Vagina (tissue), 2 donors: Measurements from ENCODE around the gene ARF3.

ENCODE experiments used
- POLR2A ChIP-seq, 2 donors: fragments of 450-650 bp; IDR thresholded peaks; one replicate each; pipeline ENCODE4 v1.6.1; 2017; ENCODE audit warnings: antibody characterized with exemption in 2 of 2, mild to moderate bottlenecking in 2 of 2, moderate library complexity in 2 of 2
- POLR2AphosphoS5 ChIP-seq, 2 donors: sonication (generic); formaldehyde crosslinking; IDR thresholded peaks; one replicate each; pipeline ENCODE4 v1.9.0; 2017; ENCODE audit warnings: antibody characterized with exemption in 2 of 2, mild to moderate bottlenecking in 2 of 2, low read depth in 1 of 2; ENCODE audit not compliant: insufficient read depth in 1 of 2
- TF ChIP-seq, protein P1 (sequence below), 3 experiments: fragments of 450-650 bp in 2 of 3; fragments of 200-600 bp in 1 of 3; sonication (generic) in 1 of 3; IDR thresholded peaks; one replicate each; pipeline ENCODE4 v1.5.1; 2017 to 2019; ENCODE audit warnings: antibody characterized with exemption in 3 of 3, mild to moderate bottlenecking in 2 of 3, moderate library complexity in 2 of 3

DNA sequence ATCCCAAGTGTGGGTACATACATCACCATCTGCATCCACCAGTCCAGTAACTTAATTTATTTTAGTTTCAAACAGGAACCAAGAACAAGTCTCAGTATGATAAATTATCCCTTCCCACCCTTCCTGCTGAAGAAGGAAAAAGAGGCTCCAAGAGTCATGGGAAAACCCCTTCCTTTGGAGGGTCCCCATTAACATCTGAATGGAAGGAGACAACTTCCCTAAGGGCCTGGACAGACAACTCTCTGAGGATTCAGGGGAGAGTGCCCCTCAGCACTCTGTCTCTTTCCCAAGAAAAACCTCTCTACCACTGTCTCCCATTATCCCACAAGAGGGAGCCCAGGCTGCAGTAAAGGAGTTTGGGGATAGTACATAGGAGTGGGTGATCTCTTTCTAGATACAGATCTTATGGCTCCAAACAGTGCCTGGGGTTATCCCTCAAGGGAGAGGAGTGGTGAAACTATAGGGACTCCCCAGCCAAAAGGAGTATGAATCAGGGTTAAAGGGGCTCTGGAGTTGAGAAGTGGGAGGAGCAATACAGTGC lies 8.1 kb upstream of the ARF3 start:
- TF ChIP-seq, protein P1, sequence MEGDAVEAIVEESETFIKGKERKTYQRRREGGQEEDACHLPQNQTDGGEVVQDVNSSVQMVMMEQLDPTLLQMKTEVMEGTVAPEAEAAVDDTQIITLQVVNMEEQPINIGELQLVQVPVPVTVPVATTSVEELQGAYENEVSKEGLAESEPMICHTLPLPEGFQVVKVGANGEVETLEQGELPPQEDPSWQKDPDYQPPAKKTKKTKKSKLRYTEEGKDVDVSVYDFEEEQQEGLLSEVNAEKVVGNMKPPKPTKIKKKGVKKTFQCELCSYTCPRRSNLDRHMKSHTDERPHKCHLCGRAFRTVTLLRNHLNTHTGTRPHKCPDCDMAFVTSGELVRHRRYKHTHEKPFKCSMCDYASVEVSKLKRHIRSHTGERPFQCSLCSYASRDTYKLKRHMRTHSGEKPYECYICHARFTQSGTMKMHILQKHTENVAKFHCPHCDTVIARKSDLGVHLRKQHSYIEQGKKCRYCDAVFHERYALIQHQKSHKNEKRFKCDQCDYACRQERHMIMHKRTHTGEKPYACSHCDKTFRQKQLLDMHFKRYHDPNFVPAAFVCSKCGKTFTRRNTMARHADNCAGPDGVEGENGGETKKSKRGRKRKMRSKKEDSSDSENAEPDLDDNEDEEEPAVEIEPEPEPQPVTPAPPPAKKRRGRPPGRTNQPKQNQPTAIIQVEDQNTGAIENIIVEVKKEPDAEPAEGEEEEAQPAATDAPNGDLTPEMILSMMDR (IDR thresholded peaks at IDR 0.05): no peak
- no peak for TF ChIP-seq POLR2A (IDR thresholded peaks at IDR 0.05)
- TF ChIP-seq POLR2AphosphoS5 (IDR thresholded peaks at IDR 0.05; ENCODE audit: insufficient read depth in 1 of 2, low read depth in 1 of 2): no peak
